Left renal pelvis (tissue), 4 donors: ENCODE measurements around the gene HHEX. TPM values are rescaled to one million over a fixed set of nuclear protein-coding genes. Genes with fewer than 3 reads are reported as not detected.
"Not testable (repeated sequence)": the region's sequence is repeated elsewhere in the genome, so short reads cannot be mapped to it uniquely, and the experiment has no call there.

ENCODE experiments used
- DNase-seq, 4 donors: peaks; one replicate each; pipeline ENCODE4 v3.0.0-alpha.2; 2013; ENCODE audit warnings: low read depth in 4 of 4, low spot score in 3 of 4
- polyA plus RNA-seq, 4 donors: library from polyadenylated mRNA; unstranded; fragments of 120-200 nt; gene quantifications; one replicate each; pipeline ENCODE4 v1.2.1, GENCODE V29; 2013; ENCODE audit not compliant: insufficient read length in 4 of 4

The HHEX gene
- polyA plus RNA-seq: 10 to 100 TPM in 1 of 4 donors, 1 to 10 TPM in 3; 6.9 to 10.9 (median 8.3) TPM

GRCh38 chr10:92689663-92690210 is at the start of gene HHEX:
TSS of gene HHEX (plus strand) at chr10:92689955. CDS start at chr10:92689987, 32 bp downstream.
- no peak for DNase-seq

GRCh38 chr10:92640107-92640506 is 49.6 kb upstream of the HHEX start:
- DNase-seq: no peak

- DNase-seq: no peak
Measured at GRCh38 chr10:92641492-92641891, 48.3 kb upstream of the HHEX start.

GRCh38 chr10:92644921-92645320 is 44.8 kb upstream of the HHEX start:
- no peak for DNase-seq

- DNase-seq: not testable (repeated sequence)
Measured at GRCh38 chr10:92650864-92651263, 38.9 kb upstream of the HHEX start.

GRCh38 chr10:92655426-92655825 is 34.3 kb upstream of the HHEX start:
- DNase-seq: no peak

- DNase-seq: no peak
Measured at GRCh38 chr10:92656266-92656961, 33.3 kb upstream of the HHEX start.

GRCh38 chr10:92657024-92657423 is 32.7 kb upstream of the HHEX start:
- DNase-seq: no peak

- no peak for DNase-seq
Measured at GRCh38 chr10:92662848-92663247, 26.9 kb upstream of the HHEX start.

- no peak for DNase-seq
Measured at GRCh38 chr10:92664322-92664721, 25.4 kb upstream of the HHEX start.

- no peak for DNase-seq
Measured at GRCh38 chr10:92667078-92667477, 22.7 kb upstream of the HHEX start.

- DNase-seq: no peak
Measured at GRCh38 chr10:92677708-92678107, 12.0 kb upstream of the HHEX start.

- DNase-seq: no peak
Measured at GRCh38 chr10:92678206-92678605, 11.5 kb upstream of the HHEX start.

GRCh38 chr10:92681306-92681834 is 8.4 kb upstream of the HHEX start:
- DNase-seq: no peak

GRCh38 chr10:92688573-92688926 is 1.2 kb upstream of the HHEX start:
- no peak for DNase-seq

GRCh38 chr10:92688927-92689662 is 660 bp upstream of the HHEX start:
- no peak for DNase-seq

- DNase-seq: no peak
Measured at GRCh38 chr10:92690211-92690914, 608 bp downstream of the HHEX start.

GRCh38 chr10:92690915-92691590 is 1.3 kb downstream of the HHEX start:
- DNase-seq: no peak

GRCh38 chr10:92691591-92692079 is 1.9 kb downstream of the HHEX start:
- no peak for DNase-seq

GRCh38 chr10:92692080-92692671 is 2.4 kb downstream of the HHEX start:
- DNase-seq: no peak
